Measurements from ENCODE around the gene BCLAF3.

The BCLAF3 gene

GRCh38 chrX:19964017-19964710 lies 26.7 kb downstream of the BCLAF3 start:
- peak in 1 of 5 donors; percentile 33 for DNase-seq

GRCh38 chrX:19960913-19961312 lies 29.9 kb downstream of the BCLAF3 start:
- DNase-seq = no peak

DNA sequence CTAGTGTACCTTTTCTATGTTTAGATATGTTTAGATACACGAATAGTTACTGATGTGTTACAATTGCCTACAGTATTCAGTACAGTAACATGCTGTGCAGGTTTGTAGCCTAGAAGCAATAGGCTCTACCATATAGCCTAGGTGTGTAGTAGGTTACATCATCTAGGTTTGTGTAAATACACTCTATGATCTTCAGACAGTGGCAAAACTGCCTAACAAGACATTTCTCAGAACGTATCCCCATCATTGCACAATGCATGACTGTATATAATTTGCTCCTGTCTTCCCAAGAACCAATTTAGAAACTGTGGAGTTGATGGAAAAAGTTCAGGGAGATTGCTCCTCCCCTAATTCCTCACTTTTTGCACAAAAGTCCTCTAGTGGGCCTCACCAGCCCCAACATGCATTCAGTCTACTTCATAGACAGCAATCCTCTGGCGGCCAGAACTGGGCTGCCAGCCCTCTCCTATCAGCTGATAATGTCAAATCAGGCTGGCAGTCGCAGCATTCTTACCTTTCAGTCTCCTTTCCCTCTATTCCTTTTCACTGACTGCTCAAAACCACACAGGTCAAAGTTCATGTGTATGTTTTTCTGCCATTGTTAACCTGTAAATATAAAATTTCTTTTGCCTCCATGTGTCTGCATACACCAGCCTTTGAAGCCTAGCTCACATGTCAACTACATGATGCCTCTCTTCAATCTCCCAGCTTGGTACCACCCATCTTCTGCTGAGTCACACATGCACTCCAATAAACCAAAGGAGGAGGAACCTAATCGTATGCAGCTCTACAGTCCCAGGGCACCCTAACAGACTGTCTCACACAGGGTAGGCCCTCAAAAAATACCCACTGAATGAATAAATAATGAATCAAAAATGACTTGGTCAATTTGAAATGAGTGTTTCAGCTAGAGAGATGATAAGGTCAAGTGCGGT lies 32.0 kb downstream of the BCLAF3 start:
- no peak for DNase-seq

GRCh38 chrX:19956923-19957322 lies 33.9 kb downstream of the BCLAF3 start:
- DNase-seq = no peak

DNA sequence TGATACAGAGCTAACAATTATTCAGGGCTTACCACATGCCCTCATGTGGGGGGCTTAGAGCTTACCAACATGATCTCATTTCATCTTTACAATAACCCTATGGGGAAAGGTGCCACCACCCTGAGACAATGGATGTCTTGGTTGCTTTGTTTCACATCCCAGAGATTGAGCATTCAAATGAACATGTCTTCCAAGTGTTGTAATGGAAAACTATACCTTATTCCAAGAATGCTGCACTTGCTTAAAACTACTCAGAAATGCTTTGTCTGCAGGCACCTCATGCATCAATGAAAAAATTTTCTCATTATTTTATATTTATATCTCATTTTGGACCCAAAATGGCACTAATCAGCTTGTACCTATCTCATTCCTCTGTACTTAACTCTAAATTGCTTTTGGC lies 34.6 kb downstream of the BCLAF3 start:
- DNase-seq = no peak

DNA sequence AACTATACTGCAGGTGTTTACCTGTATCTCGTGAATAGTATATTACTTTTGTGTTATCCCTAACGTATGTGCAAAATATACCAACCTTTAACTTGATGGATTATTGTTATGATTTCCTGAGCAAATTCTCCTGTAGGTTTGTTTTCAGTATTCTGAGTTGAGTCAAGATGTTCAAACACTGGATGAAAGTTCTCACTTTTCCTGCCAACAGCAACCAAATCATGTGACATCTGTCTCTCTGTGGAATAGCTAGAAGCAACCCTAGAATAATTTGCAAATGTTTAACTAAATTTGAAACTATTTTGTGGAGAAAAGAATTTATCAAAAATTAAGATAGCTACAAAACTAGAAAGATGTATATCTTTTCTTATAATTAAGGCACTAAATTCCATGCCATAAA lies 35.6 kb downstream of the BCLAF3 start:
- DNase-seq = no peak

- no peak for DNase-seq
Observed at GRCh38 chrX:19954335-19955096, 36.3 kb downstream of the BCLAF3 start.

GRCh38 chrX:19953145-19953544 lies 37.7 kb downstream of the BCLAF3 start:
- no peak for DNase-seq

GRCh38 chrX:19949340-19949739 lies 41.5 kb downstream of the BCLAF3 start:
- DNase-seq = no peak

GRCh38 chrX:19947612-19948011 lies 43.2 kb downstream of the BCLAF3 start:
- DNase-seq = peak in 1 of 5 donors; percentile 11
